Inferior parietal cortex (tissue), 1 donor: ENCODE results near the gene ADCY9.
"Not testable (repeated sequence)": the region's sequence is repeated elsewhere in the genome, so short reads cannot be mapped to it uniquely, and the experiment has no call there.

Source experiments
- DNase-seq: peaks from one replicate; pipeline ENCODE4 v3.0.0-alpha.2; 2016; ENCODE audit errors: extremely low spot score

The ADCY9 gene

GRCh38 chr16:4093495-4094126 lies 22.6 kb downstream of the ADCY9 start:
- DNase-seq, result no peak

- DNase-seq, result no peak
Observed at GRCh38 chr16:4092547-4093265, 23.5 kb downstream of the ADCY9 start.

- no peak for DNase-seq
Observed at GRCh38 chr16:4091240-4092012, 24.8 kb downstream of the ADCY9 start.

GRCh38 chr16:4090351-4090851 lies 25.8 kb downstream of the ADCY9 start:
- no peak for DNase-seq

GRCh38 chr16:4089811-4090301 lies 26.4 kb downstream of the ADCY9 start:
- DNase-seq, result no peak

- DNase-seq, result no peak
Observed at GRCh38 chr16:4089251-4089810, 26.9 kb downstream of the ADCY9 start.

- no peak for DNase-seq
Observed at GRCh38 chr16:4087990-4088577, 28.2 kb downstream of the ADCY9 start.

GRCh38 chr16:4087099-4087885 lies 28.9 kb downstream of the ADCY9 start:
- no peak for DNase-seq

- no peak for DNase-seq
Observed at GRCh38 chr16:4086153-4086552, 30.1 kb downstream of the ADCY9 start.

- no peak for DNase-seq
Observed at GRCh38 chr16:4085405-4085970, 30.8 kb downstream of the ADCY9 start.

GRCh38 chr16:4083347-4083870 lies 32.8 kb downstream of the ADCY9 start:
- DNase-seq, result no peak

GRCh38 chr16:4082474-4083044 lies 33.7 kb downstream of the ADCY9 start:
- DNase-seq, result no peak

GRCh38 chr16:4081521-4082021 lies 34.7 kb downstream of the ADCY9 start:
- DNase-seq, result no peak

- no peak for DNase-seq
Observed at GRCh38 chr16:4081047-4081446, 35.2 kb downstream of the ADCY9 start.

GRCh38 chr16:4077174-4077649 lies 39.0 kb downstream of the ADCY9 start:
- DNase-seq, result no peak

GRCh38 chr16:4075534-4075933 lies 40.7 kb downstream of the ADCY9 start:
- DNase-seq, result no peak

GRCh38 chr16:4073150-4073549 lies 43.1 kb downstream of the ADCY9 start:
- not testable (repeated sequence) for DNase-seq

- DNase-seq, result no peak
Observed at GRCh38 chr16:4071686-4072561, 44.3 kb downstream of the ADCY9 start.

- DNase-seq, result no peak
Observed at GRCh38 chr16:4070936-4071335, 45.3 kb downstream of the ADCY9 start.
